T-helper 2 cell treated with Interferon-gamma antibody and Interleukin-4, amounts not matched to agents 100 ng/mL and 5 ng/mL, for 36 hours (primary cell): Measurements from ENCODE around the gene IFI27L2. TPM values are rescaled to one million over a fixed set of nuclear protein-coding genes. Genes with fewer than 3 reads are reported as not detected.
"Not testable (repeated sequence)": the region's sequence is repeated elsewhere in the genome, so short reads cannot be mapped to it uniquely, and the experiment has no call there.

Experiments used
- intact Hi-C: fragments of 100-400 bp; cut with micrococcal nuclease; formaldehyde crosslinking; loops from one replicate; pipeline ENCODE4 v1.15.1; 2023
- total RNA-seq: library from RNA; stranded (reverse); gene quantifications from 2 replicates; pipeline ENCODE4 v1.2.3, GENCODE V29; 2022

Gene IFI27L2, protein sequence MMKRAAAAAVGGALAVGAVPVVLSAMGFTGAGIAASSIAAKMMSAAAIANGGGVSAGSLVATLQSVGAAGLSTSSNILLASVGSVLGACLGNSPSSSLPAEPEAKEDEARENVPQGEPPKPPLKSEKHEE
- total RNA-seq, result 67.6 and 68.6 TPM in 2 replicates

- intact Hi-C loops, result loop anchor here (1.0 to 2.0 kb wide), 3 partner anchors 48 to 190 kb away; partner anchors contain the start of genes DDX24 and IFI27L1
Measured at GRCh38 chr14:94129111-94129757, at the start of gene IFI27L2. Gene IFI27L2 (minus strand): TSS chr14:94129604. CDS start chr14:94129564, 40 bp downstream.

- intact Hi-C loops, result loop anchor here (2.0 kb wide), 1 partner anchor 97 kb away; the partner anchor contains the start of genes DDX24 and IFI27L1
Measured at GRCh38 chr14:94177806-94178205, 48.4 kb upstream of the IFI27L2 start.

DNA sequence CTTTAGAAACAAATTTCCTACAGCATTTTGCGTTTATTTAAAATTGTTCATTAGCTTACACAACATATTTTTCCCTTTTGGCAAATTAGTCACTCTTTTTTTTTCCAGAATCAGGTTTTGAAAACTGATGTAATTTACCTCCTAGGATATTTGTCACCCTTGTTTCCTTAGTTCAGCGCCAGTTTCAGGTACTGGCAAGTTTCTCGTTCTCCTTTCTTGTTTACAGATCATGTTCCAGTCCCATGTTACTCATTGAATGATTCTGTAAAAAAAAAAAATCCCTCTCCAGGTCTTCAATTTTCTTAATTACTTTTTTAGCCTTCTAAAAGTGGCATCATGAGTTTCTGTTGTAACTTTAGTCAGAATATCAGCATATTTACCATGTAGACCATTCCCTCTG is 47.4 kb upstream of the IFI27L2 start:
- intact Hi-C loops, result loop anchor here (2.0 kb wide), 1 partner anchor 96 kb away; the partner anchor contains the start of genes DDX24 and IFI27L1

DNA sequence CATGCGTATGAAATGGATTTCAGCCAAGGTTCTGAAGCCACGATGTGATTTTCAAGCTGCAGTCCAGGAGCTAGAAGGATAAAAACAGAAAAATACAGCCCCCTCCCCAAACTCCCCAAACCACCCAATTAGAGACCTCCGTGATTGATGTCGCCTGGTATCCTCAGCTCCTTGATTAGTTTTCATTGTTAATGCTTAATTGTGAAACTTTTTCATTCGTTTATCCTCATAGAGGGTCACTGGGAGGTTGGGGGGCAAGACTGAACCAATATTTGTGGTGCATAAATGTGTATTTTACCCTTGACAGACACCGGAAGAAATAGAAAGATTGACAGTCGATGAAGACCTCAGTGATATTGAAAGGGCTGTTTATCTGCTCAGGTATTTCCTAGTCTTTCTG is 46.3 kb upstream of the IFI27L2 start:
- intact Hi-C loops, result loop anchor here (2.0 kb wide), 1 partner anchor 95 kb away; the partner anchor contains the start of genes DDX24 and IFI27L1

DNA sequence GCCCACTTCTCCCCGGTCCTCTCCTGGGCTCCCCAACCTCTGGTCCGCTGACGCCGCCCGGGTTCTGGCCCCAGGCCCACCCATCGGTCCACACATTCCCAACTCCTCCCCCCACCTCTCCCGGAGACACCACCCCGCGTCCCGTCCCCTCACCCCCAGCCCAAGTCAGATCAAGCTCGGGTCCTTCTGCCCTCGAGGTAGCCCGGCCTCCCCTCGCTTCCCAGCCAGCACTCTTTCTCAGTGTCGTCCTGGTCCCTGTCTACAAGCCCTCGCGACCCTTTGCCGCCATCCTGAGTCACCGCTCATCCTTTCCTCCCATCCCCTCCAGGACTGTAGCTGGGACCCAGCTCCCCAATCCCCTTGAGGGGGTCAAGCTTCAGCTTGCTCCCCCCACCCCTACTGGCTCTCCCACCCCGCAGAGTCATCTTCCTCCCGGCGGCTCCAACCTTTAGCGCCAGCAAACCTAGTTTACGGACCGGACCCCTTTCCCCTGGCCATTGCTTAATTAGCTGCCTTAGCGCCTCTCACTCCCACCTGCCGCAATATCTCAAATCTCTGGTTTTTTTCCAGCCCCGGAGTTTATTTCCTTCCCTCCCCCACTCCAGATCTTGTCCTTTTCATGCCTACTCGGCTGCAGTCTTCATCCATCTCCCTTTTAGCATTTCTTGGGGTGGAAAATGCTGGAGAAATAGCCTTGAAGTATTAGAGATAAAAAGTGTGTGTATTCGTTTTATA is 45.8 kb upstream of the IFI27L2 start:
- intact Hi-C loops, result no loop called here

GRCh38 chr14:94174604-94175010 is 45.2 kb upstream of the IFI27L2 start:
- intact Hi-C loops, result loop anchor here (5.0 kb wide), 1 partner anchor 147 kb away; the partner anchor contains the start of gene OTUB2

GRCh38 chr14:94173885-94174603 is 44.6 kb upstream of the IFI27L2 start, which contains the start of gene PPP4R4:
Gene PPP4R4 (plus strand): TSS chr14:94174322. CDS start chr14:94174466, 144 bp downstream.
- intact Hi-C loops, result loop anchor here (5.0 kb wide), 1 partner anchor 147 kb away; the partner anchor contains the start of gene OTUB2

GRCh38 chr14:94173471-94173884 is 44.1 kb upstream of the IFI27L2 start:
- intact Hi-C loops, result loop anchor here (5.0 kb wide), 1 partner anchor 146 kb away; the partner anchor contains the start of gene OTUB2

DNA sequence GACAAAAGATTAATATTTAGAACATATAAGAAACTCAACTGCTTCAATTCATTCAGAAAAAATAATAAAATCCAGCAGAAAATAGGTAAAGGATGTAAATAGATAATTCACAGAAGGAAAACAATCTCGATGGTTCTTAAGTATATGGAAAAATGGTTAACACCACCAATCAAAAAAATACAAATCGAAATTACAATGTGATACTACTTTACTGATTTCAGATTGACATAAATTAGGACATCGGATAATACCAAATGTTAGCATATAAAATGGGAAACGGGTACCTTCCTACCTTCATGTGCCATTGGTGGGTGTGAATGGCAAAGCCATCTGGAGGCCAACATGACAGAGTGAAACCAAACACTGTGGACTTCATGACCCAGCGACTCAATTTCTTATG is 43.1 kb upstream of the IFI27L2 start:
- intact Hi-C loops, result loop anchor here (5.0 kb wide), 1 partner anchor 145 kb away; the partner anchor contains the start of gene OTUB2

DNA sequence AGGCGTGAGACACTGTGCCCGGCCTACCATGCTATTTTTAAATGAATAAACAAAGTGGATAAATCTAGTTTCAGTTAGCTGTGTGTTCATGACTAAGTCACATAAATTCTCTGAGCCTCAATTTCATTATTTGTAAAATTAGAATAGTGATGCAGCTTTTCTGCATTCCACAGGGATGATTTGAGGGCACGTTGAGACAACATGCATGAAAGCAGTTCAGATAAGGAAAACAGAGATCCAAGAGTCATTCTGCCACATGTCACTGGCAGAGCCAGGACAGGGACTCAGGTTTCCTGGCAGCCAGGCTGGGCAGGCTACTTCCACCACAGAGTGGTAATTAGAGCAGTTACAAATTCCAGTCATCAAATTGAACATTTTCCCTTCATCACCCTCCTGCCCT is 41.8 kb upstream of the IFI27L2 start:
- intact Hi-C loops, result loop anchor here (5.0 kb wide), 1 partner anchor 144 kb away; the partner anchor contains the start of gene OTUB2

DNA sequence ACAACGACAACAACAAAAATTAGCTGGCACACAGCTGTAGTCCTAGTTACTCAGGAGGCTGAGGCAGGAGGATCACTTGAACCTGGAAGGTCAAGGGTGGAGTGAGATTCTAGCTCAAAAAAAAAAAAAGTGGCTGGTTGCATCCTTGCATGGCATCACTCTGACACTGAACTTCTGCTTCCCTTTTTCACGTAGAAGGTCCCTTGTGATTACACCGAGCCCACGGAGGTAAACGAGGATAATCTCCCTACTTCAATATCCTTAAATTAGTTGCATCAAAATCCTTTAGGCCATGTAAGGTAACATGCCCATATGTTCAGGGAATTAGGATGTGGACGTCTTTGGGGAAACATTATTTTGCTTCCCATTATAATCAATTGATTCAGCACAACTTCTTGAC is 40.7 kb upstream of the IFI27L2 start:
- intact Hi-C loops, result loop anchor here (5.0 kb wide), 1 partner anchor 143 kb away; the partner anchor contains the start of gene OTUB2

GRCh38 chr14:94165744-94166143 is 36.3 kb upstream of the IFI27L2 start:
- intact Hi-C loops, result no loop called here

- intact Hi-C loops, result no loop called here
Measured at GRCh38 chr14:94164685-94165431, 35.5 kb upstream of the IFI27L2 start.

DNA sequence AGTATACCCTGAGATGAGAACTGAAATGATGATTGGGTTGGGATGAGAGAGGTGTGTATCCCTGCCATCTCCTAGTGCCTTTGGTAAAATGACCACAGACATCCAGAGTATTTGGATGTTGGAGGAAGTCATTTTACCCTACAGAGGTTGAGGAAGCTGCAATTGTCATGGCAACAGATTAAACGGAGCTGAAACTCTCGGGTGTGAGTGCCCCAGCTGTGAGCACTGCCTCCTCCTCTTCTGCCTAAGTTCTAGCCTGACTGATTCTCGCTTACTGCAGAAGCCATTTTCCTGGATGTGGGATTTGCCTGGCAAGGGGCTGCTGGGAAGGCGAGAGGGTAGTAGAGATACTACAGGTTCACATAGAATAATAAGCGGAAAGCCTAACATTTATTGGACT is 34.4 kb upstream of the IFI27L2 start:
- intact Hi-C loops, result no loop called here

DNA sequence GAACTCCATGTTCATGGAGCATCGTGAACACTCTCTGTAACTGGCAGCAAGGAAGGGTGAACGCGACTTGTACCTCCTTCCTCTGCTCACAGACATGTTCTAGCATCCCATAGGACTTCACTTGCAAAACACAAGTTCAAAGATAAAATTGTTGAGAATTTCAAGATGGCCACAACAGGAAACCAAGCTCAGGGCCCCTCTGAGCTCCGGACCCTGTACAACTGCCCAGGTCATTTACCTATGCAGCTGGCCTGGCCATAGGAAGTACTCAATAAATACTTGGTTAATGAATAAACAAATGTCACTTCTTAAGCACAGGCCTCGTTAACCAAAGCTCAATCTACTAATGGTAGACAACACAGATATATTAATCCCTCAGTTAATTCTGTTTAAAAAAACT is 33.1 kb upstream of the IFI27L2 start:
- intact Hi-C loops, result no loop called here

- intact Hi-C loops, result no loop called here
Measured at GRCh38 chr14:94161981-94162380, 32.6 kb upstream of the IFI27L2 start.

GRCh38 chr14:94161058-94161457 is 31.7 kb upstream of the IFI27L2 start:
- intact Hi-C loops, result no loop called here

GRCh38 chr14:94158239-94158883 is 29.0 kb upstream of the IFI27L2 start:
- intact Hi-C loops, result no loop called here

GRCh38 chr14:94157197-94157596 is 27.8 kb upstream of the IFI27L2 start:
- intact Hi-C loops, result no loop called here

- intact Hi-C loops, result not testable (repeated sequence)
Measured at GRCh38 chr14:94156143-94156542, 26.7 kb upstream of the IFI27L2 start.
